Measurements from ENCODE around the gene MMRN2. TPM values are rescaled to one million over a fixed set of nuclear protein-coding genes. Genes with fewer than 3 reads are reported as not detected.
"Not testable (repeated sequence)": the region's sequence is repeated elsewhere in the genome, so short reads cannot be mapped to it uniquely, and the experiment has no call there.

Gene MMRN2
- total RNA-seq, 6 experiments from 2014 or later, result 0.66 to 1.5 (median 1.2) TPM

DNA sequence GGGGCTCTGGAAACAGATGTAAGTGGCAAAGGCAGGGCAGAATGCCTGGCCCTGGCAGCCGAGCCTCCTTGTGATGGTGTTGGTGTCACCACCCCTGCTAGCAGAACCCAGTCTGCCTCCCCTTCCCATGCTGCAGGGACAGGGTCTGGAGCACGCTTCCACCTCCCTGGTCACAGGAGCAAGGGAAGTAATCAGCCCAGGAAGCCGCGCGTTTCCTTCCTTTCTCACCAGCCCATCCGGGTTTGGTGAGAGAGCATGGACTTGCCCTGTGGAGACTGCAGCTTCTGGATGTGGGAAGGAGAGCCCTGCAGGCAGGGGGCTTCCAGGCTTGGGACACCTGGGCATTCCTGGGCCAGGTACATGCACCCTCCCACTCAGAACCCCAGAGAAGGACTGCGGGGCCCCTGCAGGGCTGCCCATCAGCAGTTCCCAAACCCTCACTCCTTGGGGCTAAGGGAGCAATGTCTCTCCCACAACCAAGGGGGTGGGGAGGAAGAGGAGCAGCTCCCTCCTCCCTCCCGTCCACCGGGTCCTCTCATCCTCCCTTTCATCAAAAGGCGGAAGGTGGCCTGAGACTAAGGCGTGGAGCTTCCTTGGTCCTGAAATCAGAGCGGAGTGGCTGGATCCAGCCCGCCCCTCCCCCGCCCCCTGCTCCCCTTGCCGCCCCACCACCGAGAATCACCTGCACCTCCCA lies 1.8 kb downstream of the MMRN2 start:
- TF ChIP-seq, protein P1, sequence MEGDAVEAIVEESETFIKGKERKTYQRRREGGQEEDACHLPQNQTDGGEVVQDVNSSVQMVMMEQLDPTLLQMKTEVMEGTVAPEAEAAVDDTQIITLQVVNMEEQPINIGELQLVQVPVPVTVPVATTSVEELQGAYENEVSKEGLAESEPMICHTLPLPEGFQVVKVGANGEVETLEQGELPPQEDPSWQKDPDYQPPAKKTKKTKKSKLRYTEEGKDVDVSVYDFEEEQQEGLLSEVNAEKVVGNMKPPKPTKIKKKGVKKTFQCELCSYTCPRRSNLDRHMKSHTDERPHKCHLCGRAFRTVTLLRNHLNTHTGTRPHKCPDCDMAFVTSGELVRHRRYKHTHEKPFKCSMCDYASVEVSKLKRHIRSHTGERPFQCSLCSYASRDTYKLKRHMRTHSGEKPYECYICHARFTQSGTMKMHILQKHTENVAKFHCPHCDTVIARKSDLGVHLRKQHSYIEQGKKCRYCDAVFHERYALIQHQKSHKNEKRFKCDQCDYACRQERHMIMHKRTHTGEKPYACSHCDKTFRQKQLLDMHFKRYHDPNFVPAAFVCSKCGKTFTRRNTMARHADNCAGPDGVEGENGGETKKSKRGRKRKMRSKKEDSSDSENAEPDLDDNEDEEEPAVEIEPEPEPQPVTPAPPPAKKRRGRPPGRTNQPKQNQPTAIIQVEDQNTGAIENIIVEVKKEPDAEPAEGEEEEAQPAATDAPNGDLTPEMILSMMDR (IDR thresholded peaks at IDR 0.05), result no peak
- peaks cover 14% of the 10 kb centered on the region for H3K36me3 Mint-ChIP-seq (ENCODE audit: low read depth)
- no peak overlapping the region for H3K27ac Mint-ChIP-seq
- peaks cover 2% of the 10 kb centered on the region for H3K27me3 Mint-ChIP-seq (ENCODE audit: insufficient read depth)
- H3K9me3 Mint-ChIP-seq, result peaks cover 16% of the 10 kb centered on the region
- no peak for DNase-seq
- no peak overlapping the region for H3K4me3 Mint-ChIP-seq
- H3K4me1 Mint-ChIP-seq (ENCODE audit: low read depth), result peaks cover 31% of the 10 kb centered on the region

- Mint-ChIP-seq H3K4me3 (no peak overlapping the region), H3K4me1 (ENCODE audit: low read depth) (peaks cover 27% of the 10 kb centered on the region), H3K9me3 (peaks cover 16% of the 10 kb centered on the region), H3K36me3 (ENCODE audit: low read depth) (peaks cover 14% of the 10 kb centered on the region), H3K27ac (no peak overlapping the region; the same call in 1 of the 2 replicates), H3K27me3 (ENCODE audit: insufficient read depth) (peaks cover 2% of the 10 kb centered on the region)
- TF ChIP-seq, protein P1 (IDR thresholded peaks at IDR 0.05), result no peak
- DNase-seq, result no peak
These were observed 2.5 kb downstream of the MMRN2 start for GRCh38 chr10:86954681-86955500.

- DNase-seq, result no peak
- H3K4me3 Mint-ChIP-seq, result no peak overlapping the region
- no peak overlapping the region; the same call in 1 of the 2 replicates for H3K27ac Mint-ChIP-seq
- TF ChIP-seq, protein P1 (IDR thresholded peaks at IDR 0.05), result no peak
- peaks cover 16% of the 10 kb centered on the region for H3K9me3 Mint-ChIP-seq
- H3K36me3 Mint-ChIP-seq (ENCODE audit: low read depth), result peaks cover 14% of the 10 kb centered on the region
- H3K27me3 Mint-ChIP-seq (ENCODE audit: insufficient read depth), result peaks cover 2% of the 10 kb centered on the region
- H3K4me1 Mint-ChIP-seq (ENCODE audit: low read depth), result peaks cover 21% of the 10 kb centered on the region
These were observed 3.4 kb downstream of the MMRN2 start for GRCh38 chr10:86953747-86954680.

DNA sequence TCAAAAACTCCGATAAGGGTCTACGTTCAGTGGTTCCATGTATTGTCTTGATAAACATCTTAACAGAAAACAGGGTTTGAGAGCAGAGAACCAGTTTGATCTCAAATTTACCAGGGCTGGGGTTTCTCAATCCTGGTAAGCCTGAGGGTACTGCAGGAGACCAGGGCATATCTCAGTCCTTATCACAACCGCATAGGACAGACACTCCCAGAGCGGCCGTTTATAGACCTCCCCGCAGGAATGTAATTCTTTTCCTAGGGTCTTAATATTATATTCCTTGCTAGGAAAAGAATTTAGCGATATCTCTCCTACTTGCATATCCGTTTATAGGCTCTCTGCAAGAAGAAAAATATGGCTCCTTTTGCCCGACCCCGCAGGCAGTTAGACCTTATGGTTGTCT lies 4.7 kb downstream of the MMRN2 start:
- H3K27ac Mint-ChIP-seq, H3K4me3 Mint-ChIP-seq: not testable (repeated sequence)

DNA sequence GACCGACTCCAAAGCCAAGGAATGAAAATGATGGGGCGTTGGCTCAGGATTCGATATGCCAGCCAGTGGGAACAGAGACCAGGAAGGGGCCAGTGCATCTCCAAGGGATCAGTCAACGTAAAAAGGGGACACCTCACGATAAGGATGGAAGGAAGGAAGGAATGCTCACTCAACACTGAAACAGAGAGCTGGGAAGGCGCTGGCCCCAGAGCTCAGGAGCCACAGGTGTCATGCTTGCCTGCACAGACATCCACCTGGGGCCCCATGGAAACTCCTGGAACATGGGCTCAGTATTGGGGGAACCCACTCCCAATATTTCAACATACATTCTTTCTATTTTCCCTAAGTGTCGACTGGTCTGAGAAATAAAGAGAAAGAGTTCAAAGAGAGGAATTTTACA lies 5.3 kb downstream of the MMRN2 start:
- no peak overlapping the region for H3K27ac Mint-ChIP-seq
- peaks cover 14% of the 10 kb centered on the region; the same call in 1 of the 2 replicates for H3K4me1 Mint-ChIP-seq (ENCODE audit: low read depth)
- H3K9me3 Mint-ChIP-seq, result peaks cover 16% of the 10 kb centered on the region
- TF ChIP-seq, protein P1 (IDR thresholded peaks at IDR 0.05), result no peak
- H3K4me3 Mint-ChIP-seq, result no peak overlapping the region
- peaks cover 7% of the 10 kb centered on the region for H3K27me3 Mint-ChIP-seq (ENCODE audit: insufficient read depth)
- H3K36me3 Mint-ChIP-seq (ENCODE audit: low read depth), result peaks cover 14% of the 10 kb centered on the region
- no peak for DNase-seq

More for the DNA sequence above, 4.7 kb downstream of the MMRN2 start:
- Mint-ChIP-seq H3K9me3 (peaks cover 16% of the 10 kb centered on the region), H3K36me3 (ENCODE audit: low read depth) (peaks cover 14% of the 10 kb centered on the region), H3K4me1 (ENCODE audit: low read depth) (peaks cover 14% of the 10 kb centered on the region; the same call in 1 of the 2 replicates)
- DNase-seq; H3K27me3 Mint-ChIP-seq (ENCODE audit: insufficient read depth): not testable (repeated sequence)

All from HFFc6 (cell line).